GM19043 (cell line): ENCODE data around the gene ZSCAN12.

Experiments used
- ATAC-seq: cut with Tn5 transposase; IDR thresholded peaks from one replicate; pipeline ENCODE4 v1.9.1; 2021; ENCODE audit warnings: low read depth; ENCODE audit not compliant: unreplicated experiment

Gene ZSCAN12

GRCh38 chr6:28354688-28355554, 44.6 kb downstream of the ZSCAN12 start:
- no peak for ATAC-seq

DNA sequence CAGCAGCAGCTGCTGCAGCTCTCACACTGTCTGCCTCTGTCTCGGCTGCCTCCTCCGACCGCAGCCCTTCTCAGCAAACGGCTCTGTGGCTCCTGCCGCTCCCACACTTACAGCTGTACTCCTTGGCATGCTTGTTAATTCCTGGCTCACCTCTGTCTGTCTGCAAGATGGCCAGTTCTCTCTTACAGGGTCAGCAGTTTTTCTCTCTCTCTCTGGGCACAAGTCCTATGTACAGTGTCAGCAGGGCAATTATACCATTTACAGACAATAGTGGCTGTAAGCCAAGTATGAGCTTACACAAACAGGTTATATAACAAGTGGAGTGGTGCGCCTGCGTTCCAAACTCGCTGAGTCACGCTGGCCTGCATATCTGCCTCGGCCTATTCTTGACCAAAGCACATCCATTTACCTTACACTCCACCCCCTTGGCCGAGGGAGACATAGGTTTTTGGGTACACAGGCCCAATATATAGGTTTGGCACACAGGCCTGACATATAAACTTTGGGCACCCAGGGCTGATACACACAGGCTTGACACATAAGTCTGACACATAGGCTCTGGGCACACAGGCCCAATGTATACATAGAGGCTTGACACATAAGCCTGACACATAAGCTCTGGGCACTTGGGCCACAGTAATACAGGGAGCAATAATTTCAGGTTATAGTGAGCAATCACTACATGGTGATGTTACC, 45.4 kb downstream of the ZSCAN12 start:
- no peak for ATAC-seq

GRCh38 chr6:28353356-28353755, 46.2 kb downstream of the ZSCAN12 start:
- ATAC-seq, result no peak

DNA sequence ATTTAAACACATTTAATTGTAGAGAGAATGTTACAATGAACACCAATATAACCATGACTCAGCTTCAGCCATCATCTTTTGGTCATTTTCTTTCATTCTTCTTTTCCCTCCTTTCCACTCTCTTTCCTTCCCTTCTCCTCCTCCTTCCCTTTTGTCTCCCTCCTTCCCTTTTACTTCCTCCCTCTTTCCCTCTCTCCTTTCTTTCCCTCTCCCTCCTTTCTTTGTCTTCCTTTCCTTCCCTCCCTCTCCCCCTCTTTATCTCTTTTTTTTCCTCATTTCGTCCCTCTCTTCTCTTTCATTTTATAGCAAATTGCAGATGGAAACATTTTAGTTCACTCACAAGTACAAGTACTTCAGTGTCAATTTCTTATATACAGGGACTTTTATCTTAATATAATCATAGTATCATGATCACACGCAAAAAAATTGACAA, 48.0 kb downstream of the ZSCAN12 start:
- no peak for ATAC-seq

GRCh38 chr6:28351087-28351486, 48.5 kb downstream of the ZSCAN12 start:
- ATAC-seq, result no peak

- peak; percentile 94 for ATAC-seq
These were observed 49.4 kb downstream of the ZSCAN12 start, which contains the start of gene ZKSCAN3 for GRCh38 chr6:28349892-28350737. Gene ZKSCAN3, plus strand, starts transcription at chr6:28349947. Its CDS starts 9,640 bp downstream, at chr6:28359587.

- ATAC-seq, result peak; percentile 24
These were observed 50.1 kb downstream of the ZSCAN12 start for GRCh38 chr6:28349344-28349891.

GRCh38 chr6:28347119-28347518, 52.4 kb downstream of the ZSCAN12 start:
- no peak for ATAC-seq

GRCh38 chr6:28345201-28345600, 54.3 kb downstream of the ZSCAN12 start:
- no peak for ATAC-seq

- no peak for ATAC-seq
These were observed 55.5 kb downstream of the ZSCAN12 start for GRCh38 chr6:28343898-28344677.

- no peak for ATAC-seq
These were observed 59.0 kb downstream of the ZSCAN12 start for GRCh38 chr6:28340310-28341095.

DNA sequence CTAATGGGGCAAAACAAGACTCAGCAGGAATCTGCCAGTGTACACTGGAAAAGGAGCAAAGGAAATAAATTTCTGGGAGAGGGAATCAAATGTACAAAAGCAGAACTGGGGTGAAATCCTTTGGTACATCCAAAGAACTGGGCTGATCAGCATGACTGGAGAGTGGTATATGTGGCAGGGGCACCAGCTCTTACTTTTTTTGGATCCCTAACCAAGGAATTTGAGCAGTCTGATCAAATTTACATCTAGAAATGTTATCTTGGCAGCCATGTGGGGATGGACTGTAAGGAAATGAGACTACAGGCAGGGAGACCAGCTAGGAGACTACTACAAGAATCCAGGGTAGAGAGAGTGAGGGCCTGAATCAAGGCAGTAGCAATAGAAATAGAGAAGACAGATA, 62.4 kb downstream of the ZSCAN12 start:
- ATAC-seq, result no peak

- ATAC-seq, result peak; percentile 42
These were observed 63.0 kb downstream of the ZSCAN12 start for GRCh38 chr6:28336284-28337120.

- ATAC-seq, result peak; percentile 84
These were observed 63.8 kb downstream of the ZSCAN12 start, which contains the start of gene ZSCAN31 for GRCh38 chr6:28335564-28336283. Gene ZSCAN31, minus strand, starts transcription at chr6:28336148. Its CDS starts 6,465 bp downstream, at chr6:28329683.

- peak; percentile 6 for ATAC-seq
These were observed 64.4 kb downstream of the ZSCAN12 start for GRCh38 chr6:28335040-28335563.

DNA sequence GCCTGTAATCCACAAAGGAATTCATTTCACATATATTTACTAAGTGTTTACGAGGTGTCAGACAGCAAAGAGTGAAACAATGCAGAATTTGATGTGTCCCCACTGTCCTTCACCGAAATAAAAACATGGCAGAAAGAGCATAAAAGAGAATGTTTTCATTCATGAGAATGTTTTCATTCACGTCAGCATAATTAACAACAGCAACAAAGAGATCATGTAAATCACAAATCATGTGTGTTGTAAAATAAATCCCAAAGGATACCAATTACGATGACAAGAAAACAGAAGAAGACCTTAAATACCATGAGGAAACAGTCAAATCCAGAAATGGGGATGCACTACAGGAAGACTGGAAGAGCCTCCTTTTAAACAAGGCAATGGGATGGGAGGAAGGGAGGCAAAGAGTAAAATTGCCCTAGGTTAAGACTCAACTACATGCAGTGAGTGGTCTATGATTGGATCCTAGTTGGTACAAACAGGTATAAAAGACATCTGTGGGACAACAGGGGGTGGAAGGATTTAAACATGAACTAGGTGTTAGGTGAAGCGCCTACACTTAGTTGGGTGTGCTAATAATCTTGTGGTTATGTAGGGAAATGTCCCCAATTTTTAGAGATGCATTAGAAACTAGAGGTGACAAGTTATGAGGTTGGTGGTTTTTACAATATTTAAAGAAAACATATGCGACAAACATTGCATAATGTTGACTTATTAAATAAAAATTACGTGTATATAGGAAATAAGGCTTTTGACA, 65.1 kb downstream of the ZSCAN12 start:
- no peak for ATAC-seq
